HG02763 (cell line): ENCODE data around the gene PDXDC1.
"Not testable (repeated sequence)": the region's sequence is repeated elsewhere in the genome, so short reads cannot be mapped to it uniquely, and the experiment has no call there.

Experiments
- ATAC-seq: cut with Tn5 transposase; IDR thresholded peaks from one replicate; pipeline ENCODE4 v1.9.1; 2021; ENCODE audit warnings: mild to moderate bottlenecking, moderate library complexity; ENCODE audit not compliant: unreplicated experiment

Gene PDXDC1

DNA sequence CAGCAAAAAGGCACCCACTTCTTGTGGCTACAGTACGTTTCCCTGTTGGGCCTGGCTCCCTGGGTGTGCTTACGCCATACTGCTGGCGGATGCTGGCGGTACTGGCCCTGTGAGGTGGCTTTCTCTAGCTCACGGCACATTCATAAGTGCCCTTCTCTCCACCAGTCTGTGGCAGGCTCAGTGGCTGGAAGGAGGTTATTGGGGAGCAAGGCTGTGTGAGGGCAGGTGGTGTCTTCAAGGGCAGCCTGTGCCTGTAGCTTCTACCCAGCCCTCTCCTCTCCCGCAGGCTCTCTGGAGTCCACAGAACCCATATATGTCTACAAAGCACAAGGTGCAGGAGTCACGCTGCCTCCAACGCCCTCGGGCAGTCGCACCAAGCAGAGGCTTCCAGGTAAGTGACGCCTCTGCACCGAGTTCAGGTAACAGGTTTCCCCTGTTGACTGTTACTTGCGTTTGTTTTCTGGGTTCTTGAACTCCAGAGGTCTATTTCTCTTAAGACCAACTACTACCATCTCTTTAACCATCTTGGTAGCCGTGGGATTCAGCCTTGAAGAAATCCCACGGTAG, 60.4 kb downstream of the PDXDC1 start:
- no peak for ATAC-seq

DNA sequence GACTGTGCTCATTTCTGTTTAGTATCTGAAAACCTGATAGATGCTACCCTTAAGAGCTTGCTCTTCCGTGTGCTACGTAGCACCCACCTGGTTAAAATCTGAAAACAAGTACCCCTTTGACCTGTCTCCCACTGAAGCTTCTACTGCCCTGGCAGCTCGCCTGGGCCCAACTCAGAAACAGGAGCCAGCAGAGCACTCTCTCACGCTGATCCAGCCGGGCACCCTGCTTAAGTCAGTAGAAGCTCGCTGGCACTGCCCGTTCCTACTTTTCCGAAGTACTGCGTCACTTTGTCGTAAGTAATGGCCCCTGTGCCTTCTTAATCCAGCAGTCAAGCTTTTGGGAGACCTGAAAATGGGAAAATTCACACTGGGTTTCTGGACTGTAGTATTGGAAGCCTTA, 62.2 kb downstream of the PDXDC1 start:
- ATAC-seq = no peak

GRCh38 chr16:15037745-15038144, 62.9 kb downstream of the PDXDC1 start:
- ATAC-seq = no peak

DNA sequence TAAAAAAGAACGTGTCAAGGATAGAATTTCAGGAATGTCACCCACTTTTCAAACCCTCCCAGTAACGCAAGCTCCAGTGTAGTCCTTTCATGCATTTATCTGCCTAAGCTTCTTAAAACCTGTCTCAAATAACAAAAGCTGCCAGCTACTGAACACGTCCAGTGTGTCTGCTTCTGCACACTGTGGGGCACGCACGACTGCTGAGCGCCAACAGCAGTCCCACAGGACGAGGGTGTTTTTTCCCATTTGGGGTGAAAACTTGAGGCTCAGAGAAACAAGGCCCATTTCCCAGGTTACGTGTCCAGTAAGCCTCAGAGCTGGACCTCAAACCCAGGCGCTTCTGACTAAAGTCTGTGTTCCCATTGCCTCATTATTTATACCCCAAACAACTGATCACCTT, 63.9 kb downstream of the PDXDC1 start:
- ATAC-seq = no peak

GRCh38 chr16:15041271-15042004, 66.6 kb downstream of the PDXDC1 start:
- ATAC-seq = no peak

- no peak for ATAC-seq
These were observed 68.5 kb downstream of the PDXDC1 start for GRCh38 chr16:15043344-15043743.

DNA sequence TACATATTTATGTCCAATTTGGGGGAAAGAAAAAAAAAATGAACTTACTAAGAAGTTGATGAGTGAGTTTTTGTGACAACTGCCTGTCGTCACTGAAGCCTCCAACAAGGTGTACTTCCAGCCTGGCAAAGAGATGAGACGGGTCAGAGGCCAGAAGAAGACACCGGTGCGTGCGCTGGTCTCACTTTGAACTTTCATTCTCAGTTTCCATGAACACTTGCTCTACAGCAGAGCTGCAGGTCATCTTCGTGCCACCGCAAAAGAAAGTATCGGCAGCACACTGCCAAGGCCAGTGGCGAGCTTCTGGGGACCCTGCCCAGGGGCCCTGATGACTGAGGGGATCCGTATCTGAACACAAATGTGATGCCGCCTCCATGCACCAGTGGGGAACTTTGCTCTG, 69.5 kb downstream of the PDXDC1 start:
- ATAC-seq = no peak

DNA sequence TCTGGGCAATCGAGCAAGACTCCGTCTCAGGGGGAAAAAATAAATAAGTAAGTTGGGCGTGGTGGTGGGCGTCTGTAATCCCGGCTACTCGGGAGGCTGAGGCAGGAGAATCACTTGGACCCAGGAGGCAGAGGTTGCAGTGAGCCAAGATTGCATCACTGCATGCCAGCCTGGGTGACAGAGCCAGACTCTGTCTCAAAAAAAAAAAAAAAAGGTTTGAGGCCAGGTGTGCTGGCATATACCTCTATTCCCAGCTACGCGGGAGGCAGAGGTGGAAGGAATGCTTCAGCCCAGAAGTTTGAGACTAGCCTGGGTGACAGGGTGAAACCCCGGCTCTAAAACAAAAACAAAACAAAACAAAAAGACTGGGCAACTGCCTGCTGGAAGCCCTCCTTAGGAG, 70.4 kb downstream of the PDXDC1 start:
- not testable (repeated sequence) for ATAC-seq

DNA sequence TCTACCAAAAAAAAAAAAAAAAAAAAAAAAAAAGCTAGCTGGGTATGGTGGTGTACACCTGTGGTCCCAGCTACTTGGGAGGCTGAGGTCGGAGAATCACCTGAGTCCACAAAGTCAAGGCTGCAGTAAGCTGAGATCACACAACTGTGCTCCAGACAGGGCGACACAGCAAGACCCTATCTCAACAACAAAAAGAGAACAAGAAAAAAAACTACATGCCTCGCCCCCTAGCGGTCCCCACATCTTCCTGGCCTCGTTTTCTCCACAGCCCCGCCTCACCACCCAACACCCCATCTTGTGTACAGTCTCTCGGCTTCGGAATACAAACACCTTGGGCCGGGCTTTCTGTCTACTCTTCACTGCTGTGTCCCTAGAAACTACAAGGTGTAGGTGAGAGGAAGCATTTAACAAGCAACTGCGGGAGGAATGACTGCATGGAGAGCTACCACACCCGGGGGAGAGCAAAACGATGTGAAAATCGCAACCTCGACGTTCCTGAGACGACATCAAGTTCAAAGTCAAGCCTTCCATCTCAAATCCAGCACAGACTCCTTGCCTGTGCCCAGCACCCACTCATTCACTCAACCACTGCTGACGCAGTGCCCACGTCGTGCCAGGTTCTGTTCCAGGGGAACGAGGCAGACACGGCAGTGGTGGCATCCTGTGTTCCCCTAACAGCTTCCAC, 72.0 kb downstream of the PDXDC1 start:
- ATAC-seq = no peak

DNA sequence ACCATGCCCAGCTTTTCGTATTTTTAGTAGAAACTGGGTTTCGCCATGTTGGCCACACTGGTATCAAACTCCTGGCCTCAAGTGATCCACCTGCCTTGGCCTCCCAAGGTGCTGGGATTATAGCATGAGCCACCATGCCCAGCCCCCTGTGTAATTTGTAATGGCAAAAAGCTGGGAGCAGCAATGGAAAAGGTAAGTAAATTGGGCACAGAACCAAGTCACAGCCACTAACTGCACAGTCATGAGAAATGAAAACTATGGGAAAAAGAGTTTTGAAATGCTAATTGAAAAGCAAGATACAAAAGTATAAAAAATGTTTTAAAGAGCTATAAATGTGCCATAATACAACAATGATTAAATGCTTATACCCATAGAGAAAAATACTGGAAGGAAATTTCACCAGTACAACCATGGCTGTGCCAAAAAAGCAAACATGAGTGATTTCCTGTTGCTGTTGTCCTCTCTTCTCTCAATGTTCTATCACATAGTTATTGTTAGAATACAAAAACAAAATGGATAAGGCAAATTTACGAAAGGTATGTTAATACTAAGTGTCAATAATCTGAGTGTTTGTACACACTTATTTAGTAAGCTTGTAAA, 74.9 kb downstream of the PDXDC1 start:
- ATAC-seq = no peak

DNA sequence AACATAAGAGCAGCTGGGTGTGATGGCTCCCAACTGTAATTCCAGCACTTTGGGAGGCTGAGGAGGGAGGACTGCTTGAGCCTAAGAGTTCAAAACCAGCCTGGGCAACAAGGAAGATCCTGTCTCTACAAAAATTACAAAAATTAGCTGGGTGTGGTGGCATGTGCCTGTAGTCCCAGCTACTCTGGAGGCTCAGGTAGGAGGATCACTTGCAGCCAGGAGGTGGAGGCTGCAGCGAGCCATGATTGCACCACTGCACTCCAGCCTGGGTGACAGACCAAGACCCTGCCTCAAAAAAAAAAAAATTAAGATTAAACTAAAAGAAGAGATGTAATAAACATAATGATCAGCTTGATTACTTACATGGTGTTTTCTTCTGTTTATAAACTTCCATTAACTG, 75.6 kb downstream of the PDXDC1 start:
- ATAC-seq = not testable (repeated sequence)

DNA sequence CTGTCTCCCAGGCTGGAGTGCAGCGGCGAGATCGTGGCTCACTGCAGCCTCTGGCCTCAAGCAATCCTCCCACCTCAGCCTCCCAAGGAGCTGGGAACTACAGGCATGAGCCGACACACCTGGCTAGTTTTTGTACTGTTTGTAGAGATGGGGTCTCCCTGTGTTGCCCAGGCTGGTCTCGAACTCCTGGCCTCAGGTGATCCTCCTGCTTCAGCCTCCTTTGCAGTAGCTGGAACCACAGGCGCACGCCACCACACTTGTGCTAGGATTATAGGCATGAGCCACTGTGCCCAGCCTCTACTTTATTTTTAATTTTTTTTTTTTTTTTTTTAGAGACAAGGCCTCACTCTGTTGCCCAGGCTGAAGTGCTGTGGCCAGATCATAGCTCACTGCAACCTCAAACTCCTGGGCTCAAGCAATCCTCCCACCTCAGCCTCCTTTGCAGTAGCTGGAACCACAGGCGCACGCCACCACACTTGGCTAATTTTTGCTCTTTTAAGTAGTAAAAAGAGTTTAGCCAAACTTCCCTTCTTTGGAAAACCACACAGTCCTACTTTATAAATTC, 76.6 kb downstream of the PDXDC1 start:
- no peak for ATAC-seq

GRCh38 chr16:15052747-15053476, 78.1 kb downstream of the PDXDC1 start:
- ATAC-seq = no peak

DNA sequence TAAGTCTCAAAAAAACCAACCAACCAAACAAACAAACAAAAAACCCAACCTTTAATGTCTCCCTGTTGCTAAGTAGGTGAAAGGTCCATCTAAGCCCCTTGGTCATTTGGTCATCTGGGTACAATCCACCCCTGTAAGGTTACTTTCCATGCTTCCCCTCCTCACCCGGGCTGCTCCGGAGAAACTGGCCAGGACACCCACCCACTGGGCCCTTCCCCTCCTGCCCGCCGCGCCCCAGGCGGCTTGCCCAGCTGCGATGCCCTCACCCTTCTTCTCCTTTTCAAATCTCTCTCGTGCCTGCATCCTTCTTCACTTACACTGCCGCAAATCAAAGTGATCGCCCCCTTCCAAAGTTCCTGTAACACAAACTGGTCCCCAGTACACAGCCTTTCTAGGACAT, 79.1 kb downstream of the PDXDC1 start:
- no peak for ATAC-seq

- no peak for ATAC-seq
These were observed 79.7 kb downstream of the PDXDC1 start for GRCh38 chr16:15054357-15055140.

- ATAC-seq = peak; percentile 61
These were observed 80.6 kb downstream of the PDXDC1 start for GRCh38 chr16:15055141-15056053.

GRCh38 chr16:15057681-15058417, 83.0 kb downstream of the PDXDC1 start:
- no peak for ATAC-seq

DNA sequence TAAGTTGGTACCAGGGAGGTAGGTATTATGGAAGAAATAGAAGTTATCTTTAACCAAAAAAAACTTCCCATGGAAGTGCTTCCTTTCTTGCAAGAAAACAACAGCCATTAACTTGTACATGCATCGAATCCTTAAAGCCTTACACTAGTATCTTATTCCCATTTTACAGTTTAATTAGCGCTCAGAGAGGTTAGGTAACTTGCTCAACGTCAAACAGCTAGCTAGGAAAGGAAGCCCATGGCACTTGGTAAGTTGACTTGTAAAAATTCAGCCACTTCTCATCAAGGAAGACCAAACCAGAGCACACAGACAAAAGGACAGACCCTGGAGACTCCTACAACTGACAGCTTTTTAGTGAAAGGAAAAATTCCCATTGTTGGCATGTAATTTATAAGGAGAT, 84.5 kb downstream of the PDXDC1 start:
- no peak for ATAC-seq
